HG02885 (cell line): ENCODE data around the gene ATP11B.
"Not testable (repeated sequence)": the region's sequence is repeated elsewhere in the genome, so short reads cannot be mapped to it uniquely, and the experiment has no call there.

ENCODE experiments used
- ATAC-seq: cut with Tn5 transposase; IDR thresholded peaks from one replicate; pipeline ENCODE4 v1.9.1; 2021; ENCODE audit warnings: mild to moderate bottlenecking; ENCODE audit not compliant: unreplicated experiment, poor library complexity

Gene ATP11B

DNA sequence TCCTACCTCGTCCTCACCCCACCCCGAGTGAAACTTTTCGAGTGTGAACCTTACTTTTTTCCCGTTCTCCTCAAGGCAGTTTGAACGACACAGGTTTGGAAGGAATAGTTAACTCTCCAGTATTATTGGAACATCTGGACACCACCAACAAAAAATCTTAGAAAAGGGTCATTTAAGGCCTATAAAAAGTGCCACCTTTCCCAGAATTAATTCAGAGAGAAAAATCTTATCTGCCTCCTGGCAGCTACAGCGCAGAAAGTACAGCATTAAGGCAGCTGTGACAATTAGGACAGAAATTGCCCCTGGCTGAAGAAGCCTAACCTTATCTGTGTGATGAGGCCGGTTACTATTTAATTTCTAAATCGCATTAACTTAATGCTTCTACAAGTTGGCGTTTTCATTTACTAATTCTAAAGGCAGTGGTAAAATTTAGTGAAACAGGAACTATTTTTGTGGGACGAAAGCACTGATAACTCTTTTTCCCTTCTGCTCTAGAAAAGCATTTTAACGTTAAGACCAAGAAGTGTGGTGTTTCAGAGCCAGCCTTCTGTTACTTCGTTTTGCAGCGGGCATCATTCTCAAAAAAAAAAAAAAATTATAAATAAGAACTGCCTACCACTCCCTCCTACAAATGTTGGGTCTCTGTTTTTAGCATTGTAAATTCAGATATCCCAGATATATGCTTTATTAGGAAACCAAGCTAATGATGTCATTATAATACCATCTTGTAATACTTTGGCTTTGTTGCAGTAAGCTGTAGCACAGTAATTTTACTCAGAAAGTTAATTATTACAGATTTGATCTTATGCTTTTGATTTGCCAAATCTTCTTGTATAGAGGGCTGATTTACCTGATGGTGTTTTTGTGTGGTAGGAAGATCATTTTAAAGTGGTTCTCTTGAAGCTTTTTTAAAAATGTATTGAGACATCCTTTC is 1.4 kb downstream of the ATP11B start:
- no peak for ATAC-seq

DNA sequence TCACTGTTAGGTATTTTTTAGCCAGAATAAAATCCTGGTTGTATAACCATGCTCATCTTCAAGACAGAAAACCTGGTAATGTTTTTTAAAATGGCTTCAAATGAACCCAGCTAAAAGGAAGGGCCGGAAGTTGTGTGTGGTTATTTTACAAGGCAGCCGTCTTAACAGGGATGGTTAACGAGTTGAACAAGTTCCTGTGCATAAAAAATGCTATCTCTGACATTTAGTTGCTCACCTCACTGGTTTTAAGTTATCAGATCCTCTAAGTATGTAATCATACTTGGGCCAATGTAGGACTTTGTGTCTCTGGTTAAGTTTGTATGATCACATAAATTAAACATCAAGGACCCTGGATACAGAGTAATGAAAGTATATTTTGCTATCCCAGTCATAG is 2.1 kb downstream of the ATP11B start:
- no peak for ATAC-seq

DNA sequence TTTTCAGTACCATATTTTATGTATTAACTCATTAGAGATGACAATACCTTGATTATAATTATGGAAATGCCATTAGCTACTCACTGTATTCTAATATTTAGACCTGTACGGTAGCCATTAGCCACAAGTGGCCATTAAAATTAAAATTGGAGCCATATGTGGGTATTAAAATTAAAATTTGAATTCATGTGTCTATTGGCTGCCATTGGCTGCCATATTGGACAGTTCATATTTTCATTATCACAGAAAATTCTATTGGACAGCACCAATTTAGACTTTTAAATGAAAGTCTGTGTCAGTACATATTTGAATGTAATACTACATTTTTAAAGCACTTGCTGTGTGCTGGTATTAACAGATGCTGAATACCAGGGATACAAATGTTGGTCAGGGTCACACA is 3.0 kb downstream of the ATP11B start:
- ATAC-seq: no peak

DNA sequence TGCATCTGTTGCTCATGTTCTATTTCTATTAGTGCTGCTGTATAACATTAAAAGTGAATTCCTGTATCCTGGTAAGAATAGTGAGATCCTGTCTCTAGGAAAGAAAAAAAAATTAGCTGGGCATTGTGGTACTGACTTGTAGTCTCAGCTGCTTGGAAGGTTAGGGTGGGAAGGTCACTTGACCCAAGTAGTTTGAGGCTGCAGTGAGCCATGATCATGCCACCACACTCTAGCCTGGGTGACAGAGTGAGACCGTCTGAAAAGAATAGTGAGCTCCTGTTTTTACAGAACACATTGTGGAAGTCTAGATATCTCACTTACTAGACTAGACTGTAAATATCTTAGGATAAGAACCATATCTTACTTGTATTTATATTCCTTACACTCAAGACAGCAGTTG is 4.6 kb downstream of the ATP11B start:
- no peak for ATAC-seq

DNA sequence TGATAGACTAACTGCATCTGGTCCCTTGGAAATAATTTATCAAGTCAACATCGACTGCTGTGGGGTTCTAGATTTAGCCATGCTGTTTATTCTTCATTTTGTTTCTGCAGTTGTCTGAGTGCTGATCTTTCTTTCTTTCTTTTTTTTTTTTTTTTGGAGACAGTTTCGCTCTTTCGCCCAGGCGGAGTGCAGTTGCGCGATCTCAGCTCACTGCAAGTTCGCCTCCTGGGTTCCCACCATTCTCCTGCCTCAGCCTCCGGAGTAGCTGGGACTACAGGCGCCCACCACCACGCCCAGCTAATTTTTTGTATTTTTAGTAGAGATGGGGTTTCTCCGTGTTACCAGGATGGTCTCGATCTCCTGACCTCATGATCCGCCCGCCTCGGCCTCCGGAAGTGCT is 5.8 kb downstream of the ATP11B start:
- ATAC-seq: not testable (repeated sequence)

DNA sequence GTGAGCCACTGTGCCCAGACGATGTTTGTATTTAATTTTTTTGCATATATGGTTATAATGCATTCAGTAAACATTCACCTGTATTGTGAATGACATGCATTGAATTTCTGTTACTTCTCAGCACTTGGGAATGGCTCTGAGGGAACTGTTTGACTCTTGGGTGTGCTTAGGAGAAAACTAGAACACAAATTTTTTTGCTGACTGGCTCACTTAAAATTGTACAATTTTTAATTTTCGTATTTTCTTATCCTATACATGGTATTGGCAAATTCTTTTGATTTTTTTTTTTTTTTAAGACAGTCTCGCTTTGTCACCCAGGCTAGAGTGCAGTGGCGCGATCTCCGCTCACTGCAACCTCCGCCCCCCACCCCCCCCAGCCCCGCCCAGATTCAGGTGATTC is 7.2 kb downstream of the ATP11B start:
- no peak for ATAC-seq

DNA sequence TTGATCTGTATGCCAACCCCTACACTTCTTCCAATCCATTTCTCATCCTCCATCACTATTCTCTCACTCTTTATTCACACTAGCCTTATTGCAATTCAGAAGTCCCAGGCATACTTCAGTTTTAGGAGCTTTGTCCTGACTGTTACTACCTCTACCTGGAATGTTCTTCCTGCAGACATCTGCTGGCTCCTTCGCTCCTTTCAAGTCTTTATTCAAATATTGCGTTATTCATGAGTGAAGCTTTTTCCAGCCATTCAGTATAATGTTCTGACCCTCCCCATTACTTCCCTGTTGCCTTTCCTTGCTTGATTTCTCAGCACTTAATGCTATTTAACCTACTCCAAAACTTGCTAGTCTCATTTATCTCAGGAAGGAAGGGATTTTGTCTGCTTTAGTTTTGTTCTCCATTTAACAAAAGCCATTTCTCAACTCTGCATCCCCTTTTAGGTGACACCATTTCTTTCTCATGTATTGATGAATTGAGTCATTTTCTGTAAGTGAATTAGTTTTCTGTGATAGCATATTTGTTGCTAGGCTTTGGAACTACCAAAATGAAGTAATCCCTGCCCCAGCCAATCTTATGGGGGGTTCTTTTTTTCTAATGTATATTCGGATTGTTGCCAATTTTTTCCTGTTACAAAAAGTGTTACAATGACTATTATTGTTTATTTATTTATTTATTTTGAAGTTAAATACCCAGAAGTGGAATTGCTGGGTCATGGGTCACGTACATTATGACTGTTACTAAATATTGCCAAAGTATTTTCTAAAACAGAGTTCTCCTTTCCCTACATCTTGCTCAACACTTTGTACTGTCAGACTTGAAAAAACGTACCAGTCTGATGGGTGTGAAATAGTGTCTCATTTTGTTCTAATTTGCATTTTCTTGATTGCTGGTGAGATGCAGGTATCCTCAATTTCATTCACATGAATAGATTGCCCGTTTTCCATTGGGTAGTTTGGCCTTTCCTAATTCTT is 9.4 kb downstream of the ATP11B start:
- no peak for ATAC-seq

DNA sequence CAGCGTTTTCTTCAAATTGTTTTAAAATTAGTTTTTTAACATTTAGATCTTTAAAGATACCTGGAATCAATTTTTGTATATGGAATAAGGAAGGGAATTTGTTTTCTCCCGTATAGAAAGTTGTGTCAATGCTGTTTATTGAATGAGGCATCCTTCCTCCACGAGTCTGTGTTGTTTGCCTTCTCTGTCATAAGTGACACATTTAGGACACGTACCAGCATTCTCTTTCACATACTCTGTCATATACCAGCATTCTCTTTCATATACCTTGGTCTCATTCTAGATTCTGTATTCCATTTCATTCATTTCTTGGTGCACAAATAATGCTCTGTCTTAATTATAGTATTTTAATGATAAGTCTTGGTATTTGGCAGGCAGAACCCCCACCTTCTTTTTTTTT is 10.3 kb downstream of the ATP11B start:
- ATAC-seq: no peak

DNA sequence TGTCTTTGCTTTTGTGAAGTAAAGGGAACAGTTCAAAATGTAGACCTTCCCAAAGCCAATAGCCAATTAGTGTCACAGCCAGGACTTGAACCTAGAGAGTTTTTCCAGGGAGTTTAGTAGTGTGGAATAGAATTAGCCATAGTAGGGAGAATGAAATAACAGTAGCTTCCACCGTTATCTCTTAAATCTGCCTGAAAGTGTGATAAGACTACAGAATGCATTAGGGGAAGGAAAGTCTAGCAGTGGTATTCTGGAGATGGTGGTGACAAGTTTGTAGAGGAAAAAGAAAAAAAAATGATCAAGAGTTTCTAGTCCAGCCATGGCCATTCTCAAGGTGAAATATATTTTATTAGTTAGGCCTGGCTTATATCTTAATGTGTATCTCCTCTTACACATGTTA is 13.8 kb downstream of the ATP11B start:
- ATAC-seq: no peak

DNA sequence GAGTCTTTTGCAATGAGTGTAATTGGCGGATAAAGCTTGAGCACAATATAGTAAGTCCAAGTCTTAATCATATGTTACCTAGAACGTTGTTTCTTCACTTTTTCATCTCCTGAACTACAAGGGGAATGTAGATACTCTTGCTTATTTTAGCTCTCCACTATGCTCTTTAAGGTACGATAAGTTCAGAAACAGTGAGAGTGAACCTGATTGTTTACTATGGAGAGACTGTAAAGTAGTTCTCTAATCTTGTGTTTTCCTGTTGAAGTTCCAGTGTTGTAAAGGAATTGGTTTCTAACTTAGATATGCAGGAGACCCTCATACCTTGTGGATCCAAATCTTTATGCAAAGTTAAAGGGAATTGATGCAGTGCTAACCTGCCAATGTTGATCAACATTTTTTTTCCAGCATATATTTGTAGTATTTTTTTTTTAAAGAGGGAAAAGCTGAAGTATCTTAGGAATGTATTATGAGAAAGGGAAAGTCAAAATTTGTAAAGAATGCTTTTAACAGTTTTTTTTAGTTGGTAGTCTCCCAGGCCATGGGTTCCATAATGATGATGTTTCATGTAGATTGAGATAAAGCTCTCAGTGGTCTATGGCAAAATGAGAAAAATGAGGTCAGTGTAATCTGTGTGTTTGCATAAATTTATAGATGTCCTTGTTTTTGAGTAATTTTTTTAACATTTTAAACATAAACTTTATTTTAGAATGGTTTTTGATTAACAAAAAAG is 14.9 kb downstream of the ATP11B start:
- ATAC-seq: no peak

DNA sequence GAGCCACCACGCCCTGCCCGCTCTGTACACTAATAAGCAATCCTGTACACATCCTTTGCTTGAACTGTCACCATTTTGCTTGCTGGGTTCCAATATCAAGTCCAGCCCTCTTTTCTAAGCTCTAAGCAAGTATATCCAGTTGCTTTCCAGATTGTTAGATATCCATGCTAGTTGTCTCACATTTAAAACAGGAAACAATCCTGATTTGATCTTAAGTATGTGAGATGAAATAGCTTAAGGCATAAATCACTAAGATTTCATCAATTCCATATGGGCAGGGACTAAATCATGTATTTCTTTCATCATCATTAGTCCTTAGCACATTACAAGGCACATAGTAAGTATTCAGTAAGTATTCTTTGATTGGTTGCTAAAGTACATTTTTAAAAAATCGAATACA is 16.2 kb downstream of the ATP11B start:
- no peak for ATAC-seq

DNA sequence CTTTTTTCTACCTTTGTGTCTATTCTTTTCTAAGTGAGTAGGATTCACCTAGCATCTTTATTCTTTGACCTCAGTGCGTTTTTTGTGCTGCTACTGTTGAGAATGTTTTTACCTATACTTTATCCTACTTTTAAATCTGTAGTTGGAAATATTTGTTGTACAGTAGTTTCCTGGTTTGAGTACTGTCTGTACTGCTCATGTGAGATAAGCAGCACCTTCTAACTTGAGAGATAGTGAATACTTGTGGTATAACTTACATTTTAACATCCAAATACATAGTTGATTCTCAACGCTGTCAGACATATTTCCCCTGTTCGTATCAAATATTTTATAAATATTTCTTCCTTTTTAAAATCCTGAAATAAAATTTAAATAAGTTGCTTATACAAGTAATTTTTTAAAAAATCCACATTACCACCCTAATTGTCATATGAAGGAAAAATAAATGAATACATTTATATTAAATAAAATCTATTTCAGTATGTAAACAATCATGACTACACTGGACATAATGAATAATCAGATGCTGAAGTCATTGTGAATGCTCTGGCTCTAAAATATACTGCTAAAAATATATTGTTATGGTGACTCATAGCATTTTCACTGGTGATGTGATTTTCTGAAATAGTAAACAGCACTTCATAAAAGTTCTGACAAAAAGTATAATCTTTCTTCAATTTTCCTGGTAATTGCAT is 17.4 kb downstream of the ATP11B start:
- ATAC-seq: peak; percentile 48

DNA sequence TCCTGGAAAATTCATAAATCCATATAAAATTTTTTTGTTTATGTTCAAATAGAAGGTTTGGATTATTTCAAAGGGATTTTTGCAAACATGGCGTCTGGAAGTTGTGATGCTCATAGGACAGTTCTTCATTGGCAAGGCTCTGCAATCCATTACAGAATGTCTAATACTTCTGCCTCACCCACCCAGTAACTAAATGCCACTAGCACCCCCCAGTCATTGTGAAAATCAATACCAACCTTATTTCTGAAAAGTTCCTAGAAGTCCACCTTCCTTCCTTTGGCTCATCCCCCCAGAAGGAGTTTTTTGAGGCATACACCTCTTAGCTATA is 17.9 kb downstream of the ATP11B start:
- no peak for ATAC-seq

DNA sequence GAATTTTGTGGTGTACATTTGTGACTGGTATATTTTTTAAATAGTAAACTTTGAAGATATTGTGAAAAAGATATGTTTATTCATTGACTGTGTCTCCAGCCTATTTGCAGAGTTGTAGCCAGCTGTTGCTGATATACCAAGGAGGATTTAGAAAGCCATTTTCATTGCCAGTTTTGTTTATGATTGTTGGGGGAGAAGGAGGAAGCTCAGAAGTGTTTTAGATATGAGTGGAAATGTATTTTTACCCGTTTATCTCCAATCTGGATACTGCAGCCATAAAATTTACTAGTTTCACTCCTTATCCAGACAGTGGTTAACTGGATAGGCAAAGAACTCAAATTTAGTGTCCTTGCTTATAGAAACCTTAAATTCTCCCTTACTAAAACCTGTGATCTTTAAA is 18.8 kb downstream of the ATP11B start:
- ATAC-seq: no peak

DNA sequence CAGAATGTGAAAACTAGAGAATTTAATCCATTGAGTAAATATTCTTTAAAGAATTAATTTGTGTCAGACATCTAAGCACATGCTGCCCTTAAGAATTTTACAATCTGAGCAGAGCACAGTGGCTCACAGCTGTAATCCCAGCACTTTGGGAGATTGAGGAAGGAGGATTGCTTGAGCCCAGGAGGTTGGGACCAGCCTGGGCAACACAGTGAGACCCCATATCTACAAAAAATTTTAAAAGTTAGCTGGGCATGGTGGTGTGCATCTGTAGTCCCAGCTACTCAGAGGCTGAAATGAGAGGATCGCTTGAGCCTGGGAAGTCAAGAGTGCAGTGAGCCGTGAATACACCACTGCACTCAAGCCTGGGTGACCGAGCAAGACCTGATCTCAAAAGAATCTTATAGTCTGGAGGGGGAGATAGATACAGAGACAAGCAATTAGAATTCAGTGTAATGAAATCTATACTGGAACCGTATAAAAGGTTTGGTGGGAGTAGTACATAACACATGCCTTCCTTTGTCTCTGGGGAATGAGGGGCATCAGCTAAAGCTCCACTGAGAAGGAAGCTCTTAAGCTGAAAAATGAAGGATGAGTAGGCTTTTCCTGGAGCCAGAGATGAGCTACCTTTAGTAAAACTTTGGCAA is 21.2 kb downstream of the ATP11B start:
- ATAC-seq: peak; percentile 46

DNA sequence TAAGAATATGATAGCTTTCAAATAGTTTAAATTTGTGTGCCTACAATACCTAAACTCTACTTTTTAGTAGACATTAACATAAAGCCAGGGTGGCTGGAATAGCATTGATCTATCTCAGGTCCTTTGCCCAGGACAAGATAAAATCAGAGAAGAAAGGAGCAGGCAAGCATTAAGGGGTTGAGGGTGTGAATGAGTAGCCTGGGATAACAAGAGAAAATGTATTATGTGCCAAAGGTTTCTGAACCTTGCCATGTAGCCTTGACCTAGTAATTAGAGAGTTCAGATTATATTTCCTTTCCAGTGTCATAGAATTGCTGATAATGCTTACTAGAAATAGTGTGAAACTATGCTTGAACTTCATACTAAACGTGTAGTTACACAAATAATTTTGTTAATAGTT is 22.9 kb downstream of the ATP11B start:
- ATAC-seq: no peak

DNA sequence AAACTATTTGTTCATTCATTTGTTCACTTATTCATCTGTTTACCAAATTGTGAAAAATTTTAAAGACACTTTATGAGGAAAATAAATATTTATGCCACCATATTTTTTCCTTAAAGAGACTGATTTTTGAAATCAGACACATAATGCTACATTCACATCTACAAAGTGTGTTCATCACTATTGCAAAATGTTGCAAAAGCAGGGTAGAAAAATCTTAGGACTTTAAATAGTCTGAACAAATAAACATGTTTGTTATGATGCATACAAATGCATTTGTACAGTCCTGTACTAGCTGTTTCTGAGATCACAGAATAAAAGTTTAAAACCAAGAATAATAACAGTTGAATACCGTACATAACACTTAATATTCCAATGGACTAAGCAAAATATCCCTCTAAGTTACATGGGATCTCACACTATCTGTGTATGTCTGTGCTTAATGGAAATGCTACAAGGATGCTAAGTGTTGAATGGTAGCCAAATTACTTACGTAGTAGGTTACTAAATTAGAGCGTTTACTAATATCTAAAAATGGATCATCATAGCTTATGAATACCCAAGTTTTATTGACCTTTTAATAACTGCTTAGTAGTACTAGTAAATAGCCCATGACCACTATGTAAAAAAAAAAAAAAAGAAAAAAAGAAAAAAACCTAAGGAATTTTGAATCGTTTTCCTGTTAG is 25.1 kb downstream of the ATP11B start:
- no peak for ATAC-seq

DNA sequence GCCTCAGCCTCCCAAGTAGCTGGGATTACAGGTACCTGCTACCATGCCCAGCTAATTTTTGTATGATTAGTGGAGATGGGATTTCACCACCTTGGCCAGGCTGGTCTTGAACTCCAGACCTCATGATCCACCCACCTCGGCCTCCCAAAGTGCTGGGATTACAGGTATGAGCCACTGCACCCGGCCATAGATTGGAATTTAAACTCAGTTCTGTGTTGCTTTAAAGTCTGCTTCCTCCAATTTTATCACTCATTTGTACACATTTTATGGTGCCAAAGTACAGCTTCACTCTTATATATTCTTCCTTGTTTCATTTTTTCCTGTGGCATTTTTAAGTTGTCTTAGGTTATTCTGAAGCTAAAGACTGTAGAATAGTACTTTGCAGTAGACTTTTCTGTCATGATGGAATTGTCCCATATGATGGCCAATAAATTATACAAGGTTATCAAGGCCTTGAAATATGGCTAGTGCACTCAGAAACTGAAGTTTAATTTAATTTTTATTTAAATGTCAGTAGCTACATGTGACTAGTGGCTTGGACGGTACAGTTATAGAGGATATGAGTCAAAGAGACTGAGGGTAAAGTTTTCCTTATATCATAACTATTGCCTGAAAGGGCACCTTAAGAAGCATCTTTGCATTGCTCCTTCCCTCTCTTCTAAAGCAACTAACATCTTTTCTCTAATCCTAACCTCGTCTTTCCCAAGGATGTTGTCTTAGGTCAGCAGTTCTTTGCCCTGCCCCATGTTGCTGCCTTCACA is 28.1 kb downstream of the ATP11B start:
- no peak for ATAC-seq
